ENCODE measurements around the gene TSPAN12. TPM values are rescaled to one million over a fixed set of nuclear protein-coding genes. Genes with fewer than 3 reads are reported as not detected.

Gene TSPAN12
- polyA plus RNA-seq, 3 donors: 193 to 210 (median 201) TPM

DNA sequence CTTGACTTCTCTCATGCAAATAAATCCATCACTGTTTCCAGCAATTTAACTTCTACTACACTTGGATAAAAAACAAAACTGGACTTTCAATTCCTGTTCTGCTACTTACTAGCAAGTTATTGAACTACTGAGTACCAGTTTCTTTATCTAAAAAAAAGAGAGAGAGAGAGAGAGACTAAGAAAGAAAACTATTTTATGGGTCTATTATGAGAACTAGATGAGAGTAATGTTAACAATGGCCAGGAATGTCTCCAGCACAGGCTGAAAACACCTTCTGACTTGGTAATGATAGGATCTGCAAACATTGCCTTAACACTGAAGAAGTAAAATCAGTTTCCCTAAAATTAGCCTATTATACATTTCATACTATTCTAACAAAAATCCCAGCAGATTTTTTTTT, 5.2 kb downstream of the TSPAN12 start:
- no peak for DNase-seq (ENCODE audit: low read depth in 3 of 3, low spot score in 2 of 3)

DNA sequence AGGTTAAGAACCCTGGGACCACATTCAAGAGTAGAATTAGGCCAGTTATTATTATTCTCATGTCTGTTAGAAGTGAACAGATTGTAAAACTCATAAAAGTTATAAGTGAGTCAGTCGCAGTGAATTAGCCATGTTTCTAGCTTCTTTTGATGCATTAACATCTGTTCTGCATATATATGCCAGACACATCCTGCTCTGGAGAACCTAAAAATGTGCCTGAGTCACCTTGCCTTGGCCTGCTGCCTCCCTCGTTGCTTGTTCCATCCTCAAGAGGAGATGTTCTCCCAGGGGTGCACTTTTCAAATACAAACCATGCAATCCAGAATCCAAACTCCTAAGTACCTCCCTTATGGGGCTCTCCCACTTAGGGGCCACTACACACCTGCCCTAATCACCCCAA, 14.8 kb downstream of the TSPAN12 start:
- DNase-seq (ENCODE audit: low read depth in 3 of 3, low spot score in 2 of 3): no peak

GRCh38 chr7:120842121-120842621, 15.8 kb downstream of the TSPAN12 start:
- no peak for DNase-seq (ENCODE audit: low read depth in 3 of 3, low spot score in 2 of 3)

GRCh38 chr7:120841608-120842007, 16.3 kb downstream of the TSPAN12 start:
- DNase-seq (ENCODE audit: low read depth in 3 of 3, low spot score in 2 of 3): no peak

GRCh38 chr7:120838281-120838682, 19.7 kb downstream of the TSPAN12 start:
- no peak for DNase-seq (ENCODE audit: low read depth in 3 of 3, low spot score in 2 of 3)

DNA sequence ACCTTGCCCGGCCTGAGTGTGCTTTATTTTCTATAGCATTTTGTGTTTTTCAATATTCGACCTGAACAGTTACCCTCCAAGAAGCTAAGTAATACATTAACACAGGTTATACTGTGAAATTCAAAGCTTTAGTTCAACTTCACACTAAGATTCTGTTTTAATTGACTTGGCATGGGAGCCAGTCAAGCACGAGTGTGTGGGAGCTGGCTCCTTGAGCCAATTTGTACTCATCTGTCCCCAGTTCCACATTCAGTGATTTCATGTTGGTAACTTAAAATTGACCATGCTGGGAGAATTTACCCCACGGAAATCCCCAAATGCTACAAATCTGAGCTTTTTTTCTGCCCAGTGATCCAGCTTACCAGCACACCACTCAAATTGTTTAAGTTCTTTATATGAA, 20.3 kb downstream of the TSPAN12 start:
- no peak for DNase-seq (ENCODE audit: low read depth in 3 of 3, low spot score in 2 of 3)

- DNase-seq (ENCODE audit: low read depth in 3 of 3, low spot score in 2 of 3): no peak
Measured at GRCh38 chr7:120836556-120837115, 21.3 kb downstream of the TSPAN12 start.

GRCh38 chr7:120834726-120835125, 23.2 kb downstream of the TSPAN12 start:
- no peak for DNase-seq (ENCODE audit: low read depth in 3 of 3, low spot score in 2 of 3)

DNA sequence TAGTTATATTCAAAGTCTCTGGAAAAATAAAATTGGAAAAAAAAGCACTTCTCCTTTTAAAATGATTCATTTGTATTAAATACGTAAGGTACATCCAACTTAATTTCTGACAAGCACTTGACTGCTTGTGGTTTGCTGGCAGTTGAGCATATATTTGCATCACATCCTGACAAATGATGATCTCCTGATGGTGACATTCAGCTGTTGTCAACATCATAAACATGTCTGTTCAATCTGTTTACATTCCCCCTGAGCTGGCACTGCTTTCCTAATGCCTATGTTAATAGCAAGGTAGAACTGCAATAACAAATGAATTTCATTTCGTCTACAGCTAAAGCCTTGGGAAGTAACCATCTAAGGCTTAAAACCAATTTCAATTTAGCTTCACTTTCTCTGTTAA, 24.4 kb downstream of the TSPAN12 start:
- DNase-seq (ENCODE audit: low read depth in 3 of 3, low spot score in 2 of 3): no peak

DNA sequence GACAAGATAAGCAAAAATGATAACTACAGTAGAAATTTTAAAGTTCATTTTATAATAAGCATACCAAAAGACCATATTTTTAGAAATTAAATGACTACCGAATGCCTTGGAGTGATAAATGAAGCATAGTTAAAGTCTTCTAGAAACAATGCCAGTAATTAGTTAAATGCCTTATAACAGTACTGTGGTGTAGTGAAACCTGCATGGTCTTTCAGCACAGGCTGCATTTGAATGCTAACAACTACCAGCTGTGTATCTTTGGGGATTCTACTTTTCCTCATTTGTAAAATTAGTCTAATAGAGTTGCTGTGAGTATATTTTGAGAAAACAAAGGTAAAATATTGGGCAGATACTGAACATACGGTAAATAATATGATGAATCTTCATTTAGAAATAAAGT, 25.1 kb downstream of the TSPAN12 start:
- no peak for DNase-seq (ENCODE audit: low read depth in 3 of 3, low spot score in 2 of 3)

GRCh38 chr7:120831260-120831659, 26.7 kb downstream of the TSPAN12 start:
- DNase-seq (ENCODE audit: low read depth in 3 of 3, low spot score in 2 of 3): no peak

DNA sequence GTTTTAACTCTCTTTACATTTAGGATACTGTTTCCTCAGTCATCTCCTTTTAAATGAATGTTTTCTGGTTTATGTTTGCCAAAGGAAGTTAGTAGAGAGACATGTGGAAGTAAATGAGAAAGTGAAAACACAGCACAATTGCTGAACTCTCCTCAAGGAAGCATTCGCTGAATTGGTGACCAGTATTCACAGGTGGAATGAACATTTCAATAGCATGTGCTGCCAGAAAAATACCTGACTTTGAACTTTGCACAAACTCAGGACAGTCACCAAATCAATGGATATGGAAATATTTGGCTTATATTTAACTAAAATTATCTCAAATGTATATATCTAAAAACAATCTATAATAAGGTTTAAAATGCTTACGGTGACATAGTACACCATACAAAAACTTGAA, 28.5 kb downstream of the TSPAN12 start:
- no peak for DNase-seq (ENCODE audit: low read depth in 3 of 3, low spot score in 2 of 3)

DNA sequence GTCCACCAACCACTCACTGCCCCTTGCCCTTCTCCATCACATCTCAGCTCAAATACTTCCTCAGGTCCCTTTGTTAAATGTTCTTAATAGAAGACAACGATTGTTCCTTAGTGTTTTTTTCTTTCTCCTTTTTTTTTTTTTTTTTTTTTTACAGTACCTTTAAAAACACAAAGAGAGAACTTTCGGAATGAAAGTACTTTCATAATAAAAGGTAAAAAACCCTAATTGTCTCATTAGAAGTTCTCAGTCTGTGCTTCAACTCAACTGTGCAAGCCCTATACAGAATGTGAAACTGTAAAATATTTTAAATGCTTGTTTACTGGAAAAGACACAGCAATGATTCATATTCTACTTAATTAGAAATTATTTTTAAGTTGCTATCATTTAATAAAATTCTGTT, 29.4 kb downstream of the TSPAN12 start:
- DNase-seq (ENCODE audit: low read depth in 3 of 3, low spot score in 2 of 3): no peak

DNA sequence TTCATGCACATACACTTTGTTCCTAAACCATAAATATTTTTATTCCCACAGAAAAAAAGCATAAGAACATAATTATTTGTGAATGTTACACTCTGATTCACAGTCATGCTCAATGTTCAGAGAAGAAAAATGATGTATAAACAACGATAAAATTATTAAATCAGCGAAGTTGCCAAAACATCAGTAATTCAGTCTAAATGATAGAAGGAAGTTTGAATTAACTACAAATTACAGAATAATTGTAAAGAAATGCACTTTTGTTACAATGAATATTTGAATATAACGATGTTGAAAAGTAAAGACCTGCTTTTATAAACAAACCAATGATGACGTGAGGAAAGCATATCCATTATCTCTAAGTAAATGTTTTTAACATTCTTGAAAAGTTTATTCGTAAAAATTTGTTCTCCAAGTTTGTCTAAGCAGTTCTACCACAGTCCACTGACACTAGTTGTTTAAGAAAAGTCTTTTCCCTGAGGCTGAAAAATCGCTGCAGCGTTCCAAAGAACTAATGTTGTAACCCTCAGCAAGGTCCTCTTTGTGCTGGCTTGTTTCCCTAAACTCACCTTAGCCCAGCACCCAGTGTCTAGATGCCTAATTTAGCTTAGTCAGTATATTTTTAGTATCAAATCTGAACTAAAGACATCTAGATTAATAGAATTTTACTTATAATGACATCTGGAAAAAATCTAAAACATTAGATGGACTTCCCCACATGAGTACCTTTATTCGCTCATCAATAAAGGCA, 30.4 kb downstream of the TSPAN12 start:
- no peak for DNase-seq (ENCODE audit: low read depth in 3 of 3, low spot score in 2 of 3)

- no peak for DNase-seq (ENCODE audit: low read depth in 3 of 3, low spot score in 2 of 3)
Measured at GRCh38 chr7:120825576-120825975, 32.4 kb downstream of the TSPAN12 start.

GRCh38 chr7:120825152-120825551, 32.8 kb downstream of the TSPAN12 start:
- no peak for DNase-seq (ENCODE audit: low read depth in 3 of 3, low spot score in 2 of 3)

- no peak for DNase-seq (ENCODE audit: low read depth in 3 of 3, low spot score in 2 of 3)
Measured at GRCh38 chr7:120819861-120820260, 38.1 kb downstream of the TSPAN12 start.

DNA sequence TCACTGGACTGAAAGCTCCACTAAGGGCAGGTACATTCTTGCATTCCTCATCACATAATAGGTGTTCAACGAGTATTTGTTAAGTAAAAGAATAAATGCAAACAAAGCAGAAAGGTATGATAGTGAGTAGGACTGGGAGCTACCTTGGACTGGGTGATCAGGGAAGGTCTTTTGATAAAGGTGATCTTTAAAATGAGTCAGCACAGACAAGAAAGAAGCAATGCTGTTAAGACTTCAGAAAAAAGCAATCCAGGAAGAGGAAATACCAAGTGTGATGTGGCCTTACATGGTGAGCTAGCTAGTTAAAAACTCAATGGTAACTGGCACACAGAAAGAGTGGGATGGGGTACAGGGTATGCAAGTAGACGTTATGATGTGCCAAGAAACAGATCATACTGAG, 40.1 kb downstream of the TSPAN12 start:
- no peak for DNase-seq (ENCODE audit: low read depth in 3 of 3, low spot score in 2 of 3)

- no peak for DNase-seq (ENCODE audit: low read depth in 3 of 3, low spot score in 2 of 3)
Measured at GRCh38 chr7:120814253-120814939, 43.5 kb downstream of the TSPAN12 start.

- no peak for DNase-seq (ENCODE audit: low read depth in 3 of 3, low spot score in 2 of 3)
Measured at GRCh38 chr7:120813546-120814252, 44.2 kb downstream of the TSPAN12 start.

DNA sequence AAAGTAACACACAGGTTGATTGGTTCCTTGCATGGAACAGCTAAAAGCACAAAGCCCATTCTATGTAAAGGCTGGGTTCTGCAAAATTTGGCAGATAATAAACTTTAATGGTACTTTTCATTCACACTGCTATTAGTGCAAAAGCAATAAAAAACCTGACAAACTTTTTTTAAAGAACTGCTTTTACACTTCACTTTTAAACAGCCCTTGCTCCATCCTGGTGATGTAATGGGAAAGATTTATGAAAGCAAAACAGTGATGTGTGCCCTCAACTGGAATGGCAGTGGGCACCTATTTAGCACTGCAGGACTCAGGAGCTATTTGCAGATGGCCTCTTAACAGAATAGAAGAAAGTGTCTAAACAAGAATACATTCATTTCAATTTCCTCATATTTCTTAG, 44.9 kb downstream of the TSPAN12 start:
- DNase-seq (ENCODE audit: low read depth in 3 of 3, low spot score in 2 of 3): no peak

Data from right renal cortex interstitium (tissue), 3 donors.